GM18870 (cell line): ENCODE data around the gene C1R.

ENCODE experiments used
- ATAC-seq: cut with Tn5 transposase; IDR thresholded peaks from one replicate; pipeline ENCODE4 v1.9.1; 2021; ENCODE audit warnings: moderate library complexity; ENCODE audit not compliant: unreplicated experiment

C1R gene

GRCh38 chr12:7092229-7092985, at the start of gene C1R:
Gene C1R (minus strand): TSS chr12:7092445. CDS start chr12:7092388, 57 bp downstream.
- ATAC-seq: no peak

- no peak for ATAC-seq
These were observed 49.2 kb upstream of the C1R start for GRCh38 chr12:7141351-7142005.

- ATAC-seq: no peak
These were observed 47.0 kb upstream of the C1R start for GRCh38 chr12:7139200-7139599.

GRCh38 chr12:7137908-7138307, 45.7 kb upstream of the C1R start:
- no peak for ATAC-seq

- ATAC-seq: no peak
These were observed 44.4 kb upstream of the C1R start for GRCh38 chr12:7136676-7137075.

- no peak for ATAC-seq
These were observed 43.8 kb upstream of the C1R start for GRCh38 chr12:7136071-7136470.

- ATAC-seq: no peak
These were observed 42.3 kb upstream of the C1R start for GRCh38 chr12:7134396-7135166.

GRCh38 chr12:7131502-7131866, 39.2 kb upstream of the C1R start:
- ATAC-seq: no peak

- no peak for ATAC-seq
These were observed 38.7 kb upstream of the C1R start for GRCh38 chr12:7130701-7131501.

GRCh38 chr12:7129872-7130691, 37.8 kb upstream of the C1R start, which contains the start of gene CLSTN3:
Gene CLSTN3 (plus strand): TSS chr12:7130371. CDS start chr12:7130649, 278 bp downstream.
- ATAC-seq: no peak

GRCh38 chr12:7129287-7129871, 37.1 kb upstream of the C1R start:
- ATAC-seq: no peak

- no peak for ATAC-seq
These were observed 36.5 kb upstream of the C1R start, which contains the start of gene RBP5 for GRCh38 chr12:7128681-7129286. Gene RBP5 (minus strand): TSS chr12:7128889. CDS start chr12:7128775, 114 bp downstream.

GRCh38 chr12:7127916-7128626, 35.8 kb upstream of the C1R start:
- ATAC-seq: no peak

- ATAC-seq: no peak
These were observed 33.5 kb upstream of the C1R start for GRCh38 chr12:7125632-7126227.

GRCh38 chr12:7123806-7124522, 31.7 kb upstream of the C1R start:
- no peak for ATAC-seq

- ATAC-seq: no peak
These were observed 30.8 kb upstream of the C1R start for GRCh38 chr12:7122811-7123769.
